Measurements from ENCODE around the gene MGMT.

DNA sequence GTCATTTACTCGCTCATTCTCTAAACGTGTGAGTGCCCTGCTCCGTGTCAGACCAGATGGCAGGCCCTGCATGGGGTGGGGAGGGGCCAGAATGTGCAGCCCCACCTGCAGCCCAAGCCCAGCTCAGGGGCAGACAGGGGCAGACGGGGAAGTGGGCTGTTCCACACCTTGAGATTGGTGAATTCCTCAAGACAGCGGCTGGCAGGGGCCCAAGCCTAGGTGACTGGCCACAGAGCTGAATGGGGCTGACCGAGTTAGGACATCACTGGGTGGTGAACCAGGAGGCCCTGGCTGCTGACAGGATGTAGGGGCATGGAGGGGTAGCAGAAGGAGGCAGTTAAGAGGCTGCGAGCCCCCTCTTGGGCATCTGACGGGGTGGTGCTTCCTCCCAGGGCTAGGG lies 79.1 kb downstream of the MGMT start:
- TF ChIP-seq, protein P1, sequence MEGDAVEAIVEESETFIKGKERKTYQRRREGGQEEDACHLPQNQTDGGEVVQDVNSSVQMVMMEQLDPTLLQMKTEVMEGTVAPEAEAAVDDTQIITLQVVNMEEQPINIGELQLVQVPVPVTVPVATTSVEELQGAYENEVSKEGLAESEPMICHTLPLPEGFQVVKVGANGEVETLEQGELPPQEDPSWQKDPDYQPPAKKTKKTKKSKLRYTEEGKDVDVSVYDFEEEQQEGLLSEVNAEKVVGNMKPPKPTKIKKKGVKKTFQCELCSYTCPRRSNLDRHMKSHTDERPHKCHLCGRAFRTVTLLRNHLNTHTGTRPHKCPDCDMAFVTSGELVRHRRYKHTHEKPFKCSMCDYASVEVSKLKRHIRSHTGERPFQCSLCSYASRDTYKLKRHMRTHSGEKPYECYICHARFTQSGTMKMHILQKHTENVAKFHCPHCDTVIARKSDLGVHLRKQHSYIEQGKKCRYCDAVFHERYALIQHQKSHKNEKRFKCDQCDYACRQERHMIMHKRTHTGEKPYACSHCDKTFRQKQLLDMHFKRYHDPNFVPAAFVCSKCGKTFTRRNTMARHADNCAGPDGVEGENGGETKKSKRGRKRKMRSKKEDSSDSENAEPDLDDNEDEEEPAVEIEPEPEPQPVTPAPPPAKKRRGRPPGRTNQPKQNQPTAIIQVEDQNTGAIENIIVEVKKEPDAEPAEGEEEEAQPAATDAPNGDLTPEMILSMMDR (conservative IDR thresholded peaks at IDR 0.05 in 1 of 2, IDR thresholded peaks at IDR 0.05 in 1 of 2; ENCODE audit: low read depth in 1 of 2, low read length in 2 of 2): no peak
- TF ChIP-seq EZH2 (IDR thresholded peaks at IDR 0.05; ENCODE audit: low read length, missing control alignments): no peak

All from fibroblast of lung (primary cell).